Breast epithelium (tissue), 4 donors: ENCODE measurements around the gene NRXN2. TPM values are rescaled to one million over a fixed set of nuclear protein-coding genes. Genes with fewer than 3 reads are reported as not detected.

Experiments
- DNase-seq, 2 donors: peaks; one replicate each; pipeline ENCODE4 v3.0.0-alpha.2; 2019; ENCODE audit warnings: low spot score in 2 of 2
- H3K27ac ChIP-seq, 2 donors: fragments of 200-600 bp; sonication (generic) in 1 of 2; one replicate each; pipeline ENCODE4 v1.5.1; 2016 to 2019; ENCODE audit warnings: mild to moderate bottlenecking in 1 of 2
- H3K27me3 ChIP-seq, 2 donors: fragments of 200-600 bp; sonication (generic) in 1 of 2; one replicate each; pipeline versions ENCODE4 v1.5.1 to v1.6.0; 2017 to 2019; ENCODE audit warnings: control low read depth in 1 of 2, mild to moderate bottlenecking in 1 of 2
- H3K36me3 ChIP-seq: fragments of 200-600 bp; one replicate; pipeline ENCODE4 v1.5.1; 2019
- H3K4me1 ChIP-seq, 2 donors: fragments of 200-600 bp; sonication (generic); one replicate each; pipeline ENCODE4 v1.5.1; 2016 to 2019; ENCODE audit warnings: control low read depth in 1 of 2
- H3K4me3 ChIP-seq, 3 donors: fragments of 200-600 bp; sonication (generic); 1 replicate in 2 of 3; 2 replicates in 1 of 3; pipeline ENCODE4 v1.5.1; 2016 to 2019; ENCODE audit warnings: mild to moderate bottlenecking in 3 of 3, moderate library complexity in 2 of 3
- H3K9me3 ChIP-seq, 2 donors: fragments of 200-600 bp; sonication (generic) in 1 of 2; one replicate each; pipeline ENCODE4 v1.5.1; 2016 to 2019; ENCODE audit warnings: control low read depth in 1 of 2
- CTCF ChIP-seq, 3 donors: fragments of 450-650 bp; IDR thresholded peaks; one replicate each; pipeline ENCODE4 v1.5.1; 2016 to 2017; ENCODE audit warnings: antibody characterized with exemption in 3 of 3, mild to moderate bottlenecking in 3 of 3, moderate library complexity in 3 of 3
- POLR2A ChIP-seq: fragments of 450-650 bp; IDR thresholded peaks from one replicate; pipeline ENCODE4 v1.6.1; 2016; ENCODE audit warnings: antibody characterized with exemption, mild to moderate bottlenecking, moderate library complexity
- POLR2AphosphoS5 ChIP-seq, 3 donors: sonication (generic); formaldehyde crosslinking; IDR thresholded peaks; one replicate each; pipeline ENCODE4 v1.6.1; 2017; ENCODE audit warnings: antibody characterized with exemption in 3 of 3
- intact Hi-C: fragments of 100-400 bp; cut with DNase I; formaldehyde crosslinking; loops from one replicate; pipeline ENCODE4 v1.15.1; 2023; ENCODE audit warnings: low total_unique reads
- total RNA-seq, 3 donors: library from RNA; depleted of rRNA; stranded (reverse); fragments of >200 nt; gene quantifications; one replicate each; pipeline ENCODE4 v1.1.0, GENCODE V29; 2016

NRXN2 gene
- total RNA-seq, 3 donors from 2014 or later, result 1.8 to 4.3 (median 3.5) TPM

- no peak overlapping the region for H3K27ac ChIP-seq
- intact Hi-C loops, result no loop called here
- no peaks in the 10 kb centered on the region for H3K9me3 ChIP-seq
- no peak overlapping the region for H3K4me3 ChIP-seq
- no peaks in the 10 kb centered on the region for H3K36me3 ChIP-seq
- H3K27me3 ChIP-seq, result peaks cover 0 to 11% of the 10 kb centered on the region in 2 donors
- TF ChIP-seq CTCF (IDR thresholded peaks at IDR 0.05) (no peak), POLR2AphosphoS5 (IDR thresholded peaks at IDR 0.05) (no peak), POLR2A (no peak)
- H3K4me1 ChIP-seq, result no peaks in the 10 kb centered on the region
- no peak for DNase-seq
Measured at GRCh38 chr11:64698427-64698826, 24.6 kb downstream of the NRXN2 start.

DNA sequence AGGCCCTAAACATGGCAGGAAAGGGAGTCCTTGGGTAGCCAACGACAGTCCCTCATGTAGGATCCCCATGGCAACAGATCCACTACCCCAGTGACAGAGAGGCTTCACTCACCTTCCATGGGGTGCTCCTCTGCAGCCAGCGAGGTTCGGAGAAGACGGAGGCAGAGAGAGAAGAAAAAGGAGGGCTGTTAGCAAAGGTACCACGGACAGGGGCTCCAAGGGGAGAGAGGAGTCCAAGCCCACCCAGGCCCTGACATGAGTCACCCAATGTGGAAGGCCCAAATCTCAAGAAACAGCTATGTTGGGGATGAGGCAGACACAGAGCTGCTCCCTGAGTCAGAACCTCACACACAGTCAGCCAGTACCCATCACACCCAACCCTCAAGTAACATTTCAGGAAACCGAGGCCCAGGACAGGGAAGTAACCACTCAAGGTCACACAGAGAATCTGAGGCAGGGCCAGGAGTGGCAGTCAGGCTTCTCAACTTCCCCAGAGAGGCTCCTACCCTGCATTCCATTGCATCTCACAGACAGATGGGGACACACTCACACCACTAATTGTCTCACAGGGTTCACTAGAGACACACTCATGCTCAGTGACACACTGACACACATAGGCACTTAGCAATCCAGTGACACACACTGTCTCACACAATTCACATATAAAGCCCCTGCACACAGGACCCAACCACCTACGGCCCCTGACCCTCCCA lies 25.2 kb downstream of the NRXN2 start:
- Histone ChIP-seq H3K36me3 (no peaks in the 10 kb centered on the region), H3K27me3 (peaks cover 0 to 12% of the 10 kb centered on the region in 2 donors), H3K4me1 (no peaks in the 10 kb centered on the region), H3K9me3 (no peaks in the 10 kb centered on the region), H3K27ac (no peak overlapping the region), H3K4me3 (no peak overlapping the region)
- intact Hi-C loops, result no loop called here
- no peak for TF ChIP-seq CTCF (IDR thresholded peaks at IDR 0.05)
- TF ChIP-seq POLR2A, result no peak
- TF ChIP-seq POLR2AphosphoS5 (IDR thresholded peaks at IDR 0.05), result no peak
- no peak for DNase-seq

GRCh38 chr11:64696045-64696444 lies 27.0 kb downstream of the NRXN2 start:
- DNase-seq, result no peak
- no peak overlapping the region for H3K4me3 ChIP-seq
- TF ChIP-seq CTCF (IDR thresholded peaks at IDR 0.05), result no peak
- no peak for TF ChIP-seq POLR2AphosphoS5 (IDR thresholded peaks at IDR 0.05)
- no peak for TF ChIP-seq POLR2A
- no peaks in the 10 kb centered on the region for H3K4me1 ChIP-seq
- no peaks in the 10 kb centered on the region for H3K9me3 ChIP-seq
- no peak overlapping the region for H3K27ac ChIP-seq
- H3K36me3 ChIP-seq, result no peaks in the 10 kb centered on the region
- peaks cover 0 to 12% of the 10 kb centered on the region in 2 donors for H3K27me3 ChIP-seq
- intact Hi-C loops, result loop anchor here (1.0 kb wide), 1 partner anchor 31 kb away; no protein-coding TSS in a partner anchor

DNA sequence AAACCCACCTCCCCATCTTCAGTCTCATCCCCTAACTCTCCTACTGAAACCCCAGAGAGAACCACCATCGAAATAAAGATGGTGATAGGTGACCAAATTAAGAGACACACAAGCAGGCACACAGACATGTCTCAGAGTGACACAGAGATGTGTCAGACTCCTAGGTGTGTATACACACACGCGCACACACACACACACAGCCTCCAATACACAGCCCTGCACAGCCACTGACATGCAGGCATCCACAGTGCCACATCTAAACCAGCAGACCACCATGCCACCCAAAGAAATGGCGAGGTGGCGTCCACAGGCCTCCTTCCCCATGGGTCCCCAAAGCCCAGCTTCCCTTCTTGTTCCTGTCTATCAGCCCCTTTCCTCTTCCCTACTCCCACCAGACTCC lies 27.4 kb downstream of the NRXN2 start:
- DNase-seq, result no peak
- no peaks in the 10 kb centered on the region for H3K9me3 ChIP-seq
- no peaks in the 10 kb centered on the region for H3K36me3 ChIP-seq
- H3K4me1 ChIP-seq, result no peaks in the 10 kb centered on the region
- no peak overlapping the region for H3K4me3 ChIP-seq
- intact Hi-C loops, result no loop called here
- no peak overlapping the region for H3K27ac ChIP-seq
- TF ChIP-seq POLR2A (no peak), POLR2AphosphoS5 (IDR thresholded peaks at IDR 0.05) (no peak), CTCF (IDR thresholded peaks at IDR 0.05) (no peak)
- peaks cover 0 to 12% of the 10 kb centered on the region in 2 donors for H3K27me3 ChIP-seq

DNA sequence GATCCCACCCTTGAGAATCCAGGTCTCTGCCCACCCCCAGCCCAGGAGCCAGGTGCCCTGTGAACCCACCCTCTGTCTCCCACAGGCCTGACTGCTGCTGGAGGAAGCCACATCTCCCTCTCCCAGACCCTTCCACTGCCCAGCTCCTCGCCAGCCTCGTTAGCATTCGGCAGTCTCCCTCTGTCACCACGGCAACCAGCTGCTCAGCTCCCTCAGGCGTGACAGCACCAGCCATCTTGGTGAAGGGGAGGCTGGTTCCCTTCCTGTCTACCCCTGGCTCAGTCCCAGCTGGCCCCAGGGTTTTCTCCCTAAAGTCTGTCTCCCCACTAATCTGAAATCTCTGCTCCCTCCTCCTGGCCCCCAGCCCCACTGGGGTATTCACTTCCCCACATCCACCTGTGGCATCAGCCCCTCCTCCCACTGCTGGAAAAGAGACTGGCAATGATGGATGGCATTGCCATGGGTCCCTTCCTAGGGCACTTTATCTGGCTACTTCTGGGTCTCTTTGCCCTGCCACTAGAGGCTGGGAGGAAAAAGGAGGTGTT lies 28.1 kb downstream of the NRXN2 start:
- no peaks in the 10 kb centered on the region for H3K9me3 ChIP-seq
- H3K27me3 ChIP-seq, result peaks cover 0 to 12% of the 10 kb centered on the region in 2 donors
- TF ChIP-seq POLR2AphosphoS5 (IDR thresholded peaks at IDR 0.05), result no peak
- no peak for TF ChIP-seq CTCF (IDR thresholded peaks at IDR 0.05)
- no peak for TF ChIP-seq POLR2A
- no peaks in the 10 kb centered on the region for H3K36me3 ChIP-seq
- no peaks in the 10 kb centered on the region for H3K4me1 ChIP-seq
- H3K4me3 ChIP-seq, result no peak overlapping the region
- no peak for DNase-seq
- intact Hi-C loops, result no loop called here
- H3K27ac ChIP-seq, result no peak overlapping the region
